GM18861 (cell line): ENCODE results near the gene NOXA1.
"Not testable (repeated sequence)": the region's sequence is repeated elsewhere in the genome, so short reads cannot be mapped to it uniquely, and the experiment has no call there.

Experiments used
- ATAC-seq: cut with Tn5 transposase; IDR thresholded peaks from one replicate; pipeline ENCODE4 v1.9.1; 2021; ENCODE audit not compliant: unreplicated experiment

NOXA1 gene

DNA sequence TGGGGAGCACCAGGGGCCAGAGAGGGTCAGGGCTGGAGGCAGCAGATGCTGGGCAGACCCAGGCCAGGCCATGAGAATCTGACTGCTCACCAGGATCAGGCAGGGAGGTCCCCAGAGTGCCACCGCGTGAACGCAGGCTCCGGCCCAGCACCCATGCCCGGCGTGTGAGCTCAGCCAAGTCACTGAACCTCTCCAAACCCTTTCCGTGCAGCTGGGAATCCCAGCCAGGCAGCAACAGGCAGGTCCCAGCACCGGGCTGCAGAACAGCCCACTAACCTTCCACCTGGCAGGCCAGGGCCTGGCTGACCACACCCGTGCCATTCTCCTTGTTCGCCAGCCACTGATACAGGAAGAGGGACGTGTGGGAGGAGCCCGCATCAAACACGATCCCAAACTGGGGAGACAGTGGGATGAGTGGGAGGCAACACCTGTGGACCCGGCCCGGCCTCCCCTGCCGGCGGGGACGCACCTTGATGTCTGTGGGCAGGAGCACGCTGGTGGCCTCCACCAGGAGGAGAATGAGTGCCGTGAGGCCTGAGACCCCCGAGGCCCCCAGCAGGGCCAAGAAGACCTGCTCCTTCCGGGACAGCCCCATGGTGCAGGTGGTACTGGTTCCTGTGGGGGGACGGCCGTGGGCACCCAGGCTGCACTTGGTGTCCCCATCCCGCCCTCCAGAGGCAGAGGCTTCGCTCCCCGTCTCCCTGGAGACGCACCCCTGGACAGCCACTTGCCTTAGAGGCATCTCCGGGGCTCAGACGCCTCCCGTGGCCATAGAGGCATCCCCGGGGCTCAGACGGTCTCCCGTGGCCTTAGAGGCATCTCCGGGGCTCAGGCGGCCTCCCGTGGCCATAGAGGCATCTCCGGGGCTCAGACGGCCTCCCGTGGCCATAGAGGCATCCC, 14.7 kb downstream of the NOXA1 start:
- ATAC-seq = no peak

- ATAC-seq = no peak
Observed at GRCh38 chr9:137438591-137439157, 15.5 kb downstream of the NOXA1 start.

DNA sequence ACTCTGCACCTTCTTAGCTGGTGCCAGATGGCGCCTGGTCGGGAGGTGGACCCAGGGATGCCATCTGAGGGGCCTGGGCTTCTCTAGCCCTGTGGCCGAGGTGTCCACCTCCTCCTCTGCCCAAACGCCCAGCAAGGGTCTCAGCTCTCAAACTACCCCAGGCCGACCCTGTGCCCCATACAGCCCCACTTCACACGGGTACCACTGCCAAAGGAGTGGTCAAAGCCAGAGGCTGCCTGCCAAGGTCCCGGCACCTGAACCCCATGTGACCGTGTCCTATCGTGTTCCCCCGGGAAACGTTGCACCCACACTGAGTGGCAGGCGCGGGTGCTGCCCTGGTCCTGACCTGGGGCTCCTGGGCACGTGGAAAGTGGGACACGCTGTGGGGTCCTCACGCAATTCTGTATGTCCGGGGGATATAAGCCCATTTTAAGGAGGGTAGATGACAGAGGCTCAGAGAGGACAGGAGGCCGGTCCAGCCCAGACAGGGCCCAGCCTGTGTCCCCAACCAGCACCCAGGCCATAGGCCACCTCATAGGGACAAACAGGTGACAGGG, 16.0 kb downstream of the NOXA1 start:
- no peak for ATAC-seq

DNA sequence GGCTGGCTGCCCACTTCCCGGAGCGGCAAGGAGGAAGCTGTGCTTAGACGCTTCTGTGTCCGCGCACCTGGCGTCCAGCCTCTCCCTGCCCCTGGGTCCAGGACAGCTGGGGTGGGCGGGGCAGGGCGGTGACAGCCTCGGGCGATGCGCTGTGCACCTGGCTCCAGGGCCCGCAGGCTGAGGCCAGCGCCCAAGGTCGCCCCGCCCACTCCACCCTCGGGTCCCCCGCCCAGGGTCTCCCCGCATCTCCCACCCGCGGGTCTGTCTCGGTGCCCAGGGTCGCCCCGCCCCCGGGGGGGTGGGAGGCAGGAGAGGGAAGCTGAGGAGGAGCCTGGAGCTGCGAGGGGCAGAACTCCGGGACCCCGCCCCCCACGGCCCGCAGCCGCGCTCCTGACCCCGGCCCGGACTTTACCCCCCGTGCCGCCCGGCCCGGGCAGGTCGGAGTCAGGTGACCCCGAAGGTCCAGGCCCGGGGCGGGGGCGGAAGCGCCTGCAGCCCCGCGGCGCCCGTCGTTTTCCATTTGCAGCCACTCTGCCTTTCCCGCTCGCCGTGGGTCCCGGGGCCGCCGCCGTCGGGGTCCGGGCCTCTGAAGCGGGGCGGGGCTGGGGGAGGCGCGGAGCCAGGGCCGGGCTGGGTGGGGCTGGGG, 18.2 kb downstream of the NOXA1 start, which contains the start of gene ENTPD8:
Gene ENTPD8 (minus strand): TSS at position 69 of the 646 bp plus-strand sequence. CDS start 3,072 bp downstream, outside the sequence.
- no peak for ATAC-seq

DNA sequence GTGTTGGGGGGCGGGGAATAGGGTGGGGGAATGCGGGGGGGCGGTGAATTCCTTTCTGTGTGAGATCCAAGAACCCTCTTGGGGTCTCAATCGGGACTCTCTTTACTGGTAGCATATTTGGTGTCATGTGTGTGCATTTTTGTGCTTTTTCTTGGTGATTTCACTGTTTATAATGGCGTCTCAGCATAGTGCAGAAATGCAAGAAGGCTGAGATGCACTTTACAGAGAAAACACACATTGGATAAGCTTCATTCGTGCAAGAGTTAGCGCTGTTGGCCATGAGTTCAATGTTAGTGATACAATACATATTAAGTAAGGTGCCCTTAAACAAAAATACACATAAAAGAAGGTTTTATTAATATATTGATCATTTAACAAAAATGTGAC, 18.7 kb downstream of the NOXA1 start:
- no peak for ATAC-seq

DNA sequence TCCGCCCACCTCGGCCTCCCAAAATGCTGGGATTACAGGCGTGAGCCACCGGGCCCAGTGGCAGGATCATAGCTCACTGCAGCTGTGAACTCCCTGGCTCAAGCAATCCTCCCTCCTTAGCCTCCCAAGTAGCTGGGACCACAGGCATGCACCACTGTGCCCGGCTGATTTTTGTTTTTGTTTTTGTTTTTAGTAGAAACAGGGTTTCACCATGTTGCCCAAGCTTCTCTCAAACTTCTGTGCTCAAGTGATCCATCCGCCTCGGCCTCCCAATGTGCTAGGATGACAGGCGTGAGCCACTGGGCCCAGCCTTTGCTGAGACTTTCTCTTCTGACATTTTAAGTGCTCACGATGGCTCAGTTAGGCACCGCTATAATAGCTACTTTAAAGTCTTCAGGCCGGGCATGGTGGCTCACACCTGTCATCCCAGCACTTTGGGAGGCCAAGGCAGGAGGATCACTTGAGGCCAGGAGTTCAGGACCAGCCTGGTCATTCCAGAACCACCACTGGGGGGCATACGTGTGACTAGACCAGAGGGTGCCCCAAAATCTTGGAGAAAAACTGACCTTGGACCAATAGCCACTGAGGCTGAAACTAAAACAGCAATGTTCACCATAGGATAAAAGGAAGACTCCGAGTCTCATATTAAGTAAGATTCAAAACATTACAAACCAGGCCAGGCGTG, 21.1 kb downstream of the NOXA1 start:
- no peak for ATAC-seq

DNA sequence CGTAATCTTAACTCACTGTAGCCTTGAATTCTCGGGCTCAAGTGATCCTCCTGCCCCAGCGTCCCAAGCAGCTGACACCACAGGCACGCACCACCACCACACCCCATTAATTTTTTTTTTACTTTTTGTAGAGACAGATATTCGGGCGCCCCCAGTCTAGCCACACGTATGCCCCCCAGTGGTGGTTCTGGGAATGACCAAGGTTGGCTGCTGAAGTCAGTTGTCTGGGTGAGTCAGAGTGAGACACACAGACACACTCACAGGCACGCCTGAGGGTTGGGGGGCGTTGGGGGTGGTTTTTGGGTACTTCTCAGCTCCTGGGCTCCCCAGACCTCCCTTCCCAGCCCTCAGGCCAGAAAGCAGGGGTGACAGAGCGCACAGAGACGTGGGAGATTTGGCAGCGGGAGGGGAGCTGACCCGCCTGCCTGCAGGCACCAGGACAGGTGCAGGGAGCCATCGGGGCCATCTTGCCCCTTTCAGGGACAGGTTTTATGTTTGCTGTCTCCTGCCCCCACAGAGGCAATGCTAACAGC, 22.1 kb downstream of the NOXA1 start:
- no peak for ATAC-seq

- ATAC-seq = no peak
Observed at GRCh38 chr9:137445930-137446431, 22.8 kb downstream of the NOXA1 start.

- ATAC-seq = no peak
Observed at GRCh38 chr9:137446851-137447471, 23.8 kb downstream of the NOXA1 start.

GRCh38 chr9:137447722-137448601, 24.8 kb downstream of the NOXA1 start:
- ATAC-seq = no peak

- ATAC-seq = no peak
Observed at GRCh38 chr9:137448602-137448962, 25.4 kb downstream of the NOXA1 start.

DNA sequence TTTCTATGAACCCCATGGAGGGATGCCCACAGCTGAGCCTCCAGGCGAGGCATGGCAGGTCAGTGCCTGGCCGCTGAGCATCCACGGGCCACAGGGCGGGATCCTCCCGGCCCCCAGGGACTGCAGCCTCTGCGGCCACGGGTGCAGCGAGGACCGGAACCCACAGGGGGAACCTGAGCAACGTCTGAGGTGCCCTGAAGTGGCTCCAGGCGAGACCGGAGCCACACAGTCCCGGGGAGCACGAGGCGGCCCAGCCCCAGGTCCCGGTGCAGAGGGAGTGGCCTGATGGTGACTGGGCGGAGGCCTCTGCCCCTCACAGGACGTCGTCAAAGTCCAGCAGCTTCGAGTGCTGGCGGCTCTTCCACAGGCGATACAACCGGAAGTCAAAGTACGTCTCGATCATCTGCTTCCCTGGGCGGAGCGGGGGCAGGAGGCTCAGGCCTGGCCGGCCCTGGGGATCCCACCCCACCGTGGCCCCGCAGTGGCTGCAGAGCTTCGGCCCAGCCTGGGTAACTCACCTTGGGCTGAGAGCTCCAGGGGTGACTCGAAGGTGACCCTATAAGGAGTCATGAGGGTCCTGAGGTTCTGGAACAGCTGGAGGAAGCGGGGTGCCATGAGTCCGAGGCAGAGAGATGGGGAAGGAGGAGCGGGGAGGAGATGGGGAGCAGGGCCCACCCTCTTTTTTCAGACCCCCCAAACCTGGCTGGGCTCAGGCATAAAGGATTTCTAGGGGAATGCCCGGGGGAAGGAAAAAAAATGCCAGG, 26.1 kb downstream of the NOXA1 start:
- ATAC-seq = no peak

DNA sequence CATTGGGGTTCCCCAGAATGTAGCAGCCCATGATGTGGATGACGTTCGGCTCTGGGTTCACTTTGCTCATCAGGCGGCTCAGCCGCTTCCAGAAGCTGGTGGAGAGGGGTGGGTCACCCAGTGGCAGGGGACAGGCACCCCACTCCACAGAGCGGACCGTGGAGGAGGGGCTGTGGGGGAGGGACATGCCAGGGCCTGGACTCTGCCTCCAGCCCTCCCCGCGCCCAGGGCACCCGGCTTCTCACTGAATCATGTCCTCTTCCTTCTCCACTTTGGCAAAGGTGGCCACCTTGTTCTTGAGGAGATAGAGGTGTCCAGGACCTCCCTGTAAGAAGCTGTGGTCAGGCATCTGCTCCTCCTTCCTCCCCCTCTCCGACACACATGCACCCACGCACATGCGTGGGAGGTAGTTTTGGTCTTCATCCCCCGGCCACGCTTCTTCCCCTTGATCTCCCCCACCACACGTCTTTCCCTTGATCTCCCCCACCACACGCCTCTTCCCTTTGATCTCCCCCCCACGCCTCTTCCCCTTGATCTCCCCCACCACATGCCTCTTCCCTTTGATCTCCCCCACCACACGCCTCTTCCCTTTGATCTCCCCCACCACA, 26.8 kb downstream of the NOXA1 start:
- no peak for ATAC-seq

GRCh38 chr9:137450539-137451222, 27.5 kb downstream of the NOXA1 start:
- not testable (repeated sequence) for ATAC-seq

DNA sequence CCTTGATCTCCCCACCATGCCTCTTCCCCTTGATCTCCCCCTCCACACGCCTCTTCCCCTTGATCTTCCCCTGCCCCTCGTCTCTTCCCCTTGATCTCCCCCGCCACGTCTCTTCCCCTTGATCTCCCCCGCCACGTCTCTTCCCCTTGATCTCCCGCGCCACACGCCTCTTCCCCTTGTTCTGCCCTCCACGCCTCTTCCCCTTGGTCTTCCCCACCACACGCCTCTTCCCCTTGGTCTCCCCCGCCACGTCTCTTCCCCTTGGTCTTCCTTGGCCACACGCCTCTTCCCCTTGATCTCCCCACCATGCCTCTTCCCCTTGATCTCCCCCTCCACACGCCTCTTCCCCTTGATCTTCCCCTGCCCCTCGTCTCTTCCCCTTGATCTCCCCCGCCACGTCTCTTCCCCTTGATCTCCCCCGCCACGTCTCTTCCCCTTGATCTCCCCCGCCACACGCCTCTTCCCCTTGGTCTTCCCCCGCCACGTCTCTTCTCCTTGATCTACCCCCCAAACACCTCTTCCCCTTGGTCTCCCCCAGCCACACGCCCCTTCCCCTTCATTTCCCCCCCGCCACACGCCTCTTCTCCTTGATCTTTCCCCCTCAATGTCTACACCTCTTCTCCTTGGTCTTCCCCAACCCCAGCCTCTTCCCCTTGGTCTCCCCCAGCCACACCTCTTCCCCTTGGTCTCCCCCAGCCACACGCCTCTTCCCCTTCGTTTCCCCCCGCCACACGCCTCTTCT, 28.2 kb downstream of the NOXA1 start:
- not testable (repeated sequence) for ATAC-seq

DNA sequence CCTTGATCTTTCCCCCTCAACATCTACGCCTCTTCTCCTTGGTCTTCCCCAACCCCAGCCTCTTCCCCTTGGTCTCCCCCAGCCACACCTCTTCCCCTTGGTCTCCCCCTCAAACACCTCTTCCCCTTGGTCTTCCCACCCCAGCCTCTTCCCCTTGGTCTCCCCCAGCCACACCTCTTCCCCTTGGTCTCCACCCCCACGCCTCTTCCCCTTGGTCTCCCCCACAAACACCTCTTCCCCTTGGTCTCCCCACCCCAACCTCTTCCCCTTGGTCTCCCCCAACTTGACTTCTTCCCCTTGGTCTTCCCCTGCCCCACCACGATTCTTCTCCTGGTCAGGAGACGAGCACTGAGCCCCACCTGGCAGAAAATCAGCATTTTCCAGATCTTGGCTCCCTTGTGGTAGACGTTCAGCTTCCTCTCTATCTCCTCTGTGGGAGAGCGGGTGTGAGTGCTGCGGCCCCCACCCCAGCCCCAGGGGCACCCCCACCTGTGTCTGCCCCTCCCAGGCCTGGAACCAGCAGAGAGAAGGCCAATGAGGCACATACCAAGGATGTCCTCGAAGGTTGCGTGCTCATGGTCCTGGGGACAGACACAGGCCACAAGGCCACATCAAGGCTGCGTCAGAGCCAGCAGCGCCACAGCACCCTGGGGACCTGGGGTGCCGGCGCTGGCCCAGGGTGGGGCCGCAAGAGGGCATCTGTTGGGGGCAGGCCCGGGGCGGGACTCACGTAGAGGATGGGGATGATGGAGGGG, 29.0 kb downstream of the NOXA1 start:
- no peak for ATAC-seq
